DMS153 treated with DMSO at 0.1 percent for 48 hours (cell line): ENCODE measurements around the gene LCMT1.
"Not testable (repeated sequence)": the region's sequence is repeated elsewhere in the genome, so short reads cannot be mapped to it uniquely, and the experiment has no call there.

Source experiments
- DNase-seq: peaks from one replicate; lab custom pipeline; 2025; ENCODE audit not compliant: unreplicated experiment; lab: John Stamatoyannopoulos, UW

Gene LCMT1

DNA sequence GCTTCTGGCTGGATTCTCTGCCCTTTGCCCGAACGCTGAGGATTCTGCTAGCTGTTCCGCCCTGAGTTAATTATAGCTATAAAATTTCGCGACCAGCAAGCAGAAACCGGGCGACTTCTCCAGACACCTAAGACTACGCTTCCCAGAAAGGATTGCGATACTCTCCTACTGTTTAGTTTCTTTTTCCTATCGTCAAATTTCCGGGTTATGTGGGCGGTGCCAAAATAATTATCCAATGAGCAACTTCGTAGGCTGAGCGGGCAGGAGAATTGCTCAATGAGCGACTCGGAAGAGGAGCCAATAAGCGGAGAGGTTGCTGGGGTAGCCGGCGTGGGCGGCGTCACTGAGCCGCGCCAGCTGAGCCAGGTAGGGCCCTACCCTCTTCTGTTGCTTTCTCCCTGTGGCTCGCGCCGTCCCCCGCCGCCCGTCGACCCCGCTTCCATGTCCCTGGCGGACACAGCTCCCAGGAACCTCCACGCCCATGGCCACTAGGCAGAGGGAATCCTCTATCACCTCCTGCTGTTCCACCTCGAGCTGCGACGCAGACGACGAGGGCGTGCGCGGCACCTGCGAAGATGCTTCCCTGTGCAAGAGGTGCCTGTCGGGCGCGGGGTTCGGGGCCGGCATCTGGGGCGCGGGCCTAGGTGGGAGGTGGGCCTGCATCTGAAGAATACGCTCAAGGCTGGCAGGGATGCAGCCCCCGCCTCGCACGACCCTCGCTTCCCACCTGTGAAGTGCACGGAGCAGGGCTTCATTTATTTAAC lies at the start of gene LCMT1:
Gene LCMT1 (plus strand): TSS at position 340 of the 764 bp plus-strand sequence. CDS start 142 bp downstream, at position 482.
- peak; percentile 97 for DNase-seq

DNA sequence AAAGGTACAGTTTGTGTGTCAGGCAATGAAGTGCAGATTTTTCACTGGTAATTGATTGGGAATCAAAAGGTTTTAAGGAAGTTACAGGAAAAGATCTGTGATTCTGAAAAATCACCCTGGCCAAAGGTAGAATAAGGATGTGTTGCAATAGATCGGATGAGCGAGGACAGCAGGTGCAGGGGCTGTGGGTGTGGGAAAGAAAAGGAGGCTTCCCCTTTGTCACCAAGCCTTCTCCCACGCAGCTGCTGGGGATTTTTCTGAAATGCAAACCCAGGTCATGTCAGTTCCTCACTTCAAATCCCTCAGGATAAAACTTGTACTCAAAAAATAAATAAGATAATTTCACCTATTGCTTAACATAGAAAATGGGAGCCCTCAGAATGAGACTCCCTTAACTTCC lies 48.4 kb upstream of the LCMT1 start:
- DNase-seq, result no peak

DNA sequence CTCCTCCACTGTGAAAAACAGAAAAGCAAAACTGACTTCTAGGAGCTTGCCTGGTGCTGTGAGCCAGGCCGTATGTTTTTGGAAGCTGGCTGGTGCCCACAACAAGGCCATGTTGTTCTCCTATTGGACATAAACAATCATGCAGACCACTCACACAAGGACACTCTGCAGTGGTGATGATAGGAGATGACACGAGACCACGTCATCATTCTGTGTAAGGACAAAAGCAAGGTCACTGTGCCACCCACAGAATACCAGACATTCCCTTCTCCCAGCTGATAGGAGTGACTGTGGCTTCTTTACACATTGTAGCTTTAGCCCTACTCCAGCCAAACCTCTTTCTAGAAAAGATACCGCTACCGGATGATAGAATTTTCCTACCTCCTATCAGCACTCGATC lies 47.7 kb upstream of the LCMT1 start:
- DNase-seq, result no peak

DNA sequence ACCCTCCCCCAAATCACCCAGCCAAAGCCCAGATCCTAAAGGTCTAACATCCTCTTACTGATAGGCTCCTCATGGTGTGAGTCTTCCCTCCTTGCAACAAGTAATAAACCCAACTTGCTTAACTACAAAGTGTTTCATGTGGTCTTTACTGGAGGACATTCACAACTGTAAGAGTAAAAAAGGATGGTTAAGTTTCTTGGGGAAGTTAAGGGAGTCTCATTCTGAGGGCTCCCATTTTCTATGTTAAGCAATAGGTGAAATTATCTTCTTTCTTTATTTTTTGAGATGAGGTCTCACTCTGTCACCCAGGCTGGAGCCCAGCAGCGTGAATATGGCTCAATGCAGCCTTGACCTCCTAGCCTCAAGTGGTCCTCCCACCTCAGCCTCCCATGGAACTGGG lies 47.3 kb upstream of the LCMT1 start:
- DNase-seq, result not testable (repeated sequence)

DNA sequence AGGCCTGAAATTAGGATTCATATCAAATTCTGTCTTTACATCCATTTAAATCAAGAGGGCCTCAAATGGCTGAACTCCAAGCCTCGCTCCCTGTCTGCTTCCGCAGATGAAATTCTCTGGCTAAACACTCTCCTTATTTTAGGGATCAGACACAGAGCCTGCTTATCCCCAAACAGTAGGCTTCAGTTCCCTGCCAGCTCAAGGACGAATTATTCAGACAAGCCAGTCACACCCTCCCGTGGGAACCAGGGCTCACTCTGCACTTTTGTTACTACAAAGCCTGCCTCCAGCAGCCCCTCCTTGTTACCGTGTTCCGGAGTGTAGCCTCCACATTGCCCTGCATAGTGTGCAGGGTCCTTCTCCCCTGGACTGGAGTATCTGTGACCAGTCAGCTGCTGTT lies 46.6 kb upstream of the LCMT1 start:
- no peak for DNase-seq

DNA sequence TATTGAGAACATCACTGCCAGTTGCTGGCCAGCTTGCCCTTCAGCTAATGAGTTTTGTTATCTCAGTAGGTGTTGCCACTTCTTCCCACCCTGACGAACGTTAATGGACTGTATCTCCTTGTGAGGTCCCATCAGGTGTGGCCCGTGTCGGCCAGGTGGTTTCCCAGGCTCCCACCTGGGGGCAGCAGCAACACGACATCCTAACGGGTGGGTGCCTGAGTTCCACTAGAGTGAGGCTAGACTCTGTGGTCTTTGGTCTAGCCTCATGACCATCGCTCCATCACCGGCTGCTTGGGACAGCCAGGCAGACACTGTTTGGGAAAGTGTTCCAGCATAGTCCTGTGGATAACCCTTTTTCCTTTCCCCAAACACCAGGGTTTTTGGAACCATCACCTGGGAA lies 45.6 kb upstream of the LCMT1 start:
- no peak for DNase-seq

DNA sequence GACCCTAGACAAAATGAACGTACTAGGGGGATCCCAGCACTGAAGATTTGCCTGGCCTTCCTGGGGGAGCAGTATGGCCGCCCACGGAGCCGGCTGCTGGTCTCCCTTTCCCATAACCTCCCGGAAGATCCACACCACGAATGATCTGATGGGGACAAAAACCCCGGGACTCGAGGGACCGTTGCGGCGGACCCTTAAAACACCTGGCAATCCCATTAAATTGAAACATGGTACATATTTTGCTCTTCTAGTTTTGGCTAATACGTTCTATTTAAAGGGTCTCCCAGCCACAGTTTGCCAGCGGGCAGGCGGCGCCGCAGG lies 45.2 kb upstream of the LCMT1 start:
- DNase-seq, result no peak

DNA sequence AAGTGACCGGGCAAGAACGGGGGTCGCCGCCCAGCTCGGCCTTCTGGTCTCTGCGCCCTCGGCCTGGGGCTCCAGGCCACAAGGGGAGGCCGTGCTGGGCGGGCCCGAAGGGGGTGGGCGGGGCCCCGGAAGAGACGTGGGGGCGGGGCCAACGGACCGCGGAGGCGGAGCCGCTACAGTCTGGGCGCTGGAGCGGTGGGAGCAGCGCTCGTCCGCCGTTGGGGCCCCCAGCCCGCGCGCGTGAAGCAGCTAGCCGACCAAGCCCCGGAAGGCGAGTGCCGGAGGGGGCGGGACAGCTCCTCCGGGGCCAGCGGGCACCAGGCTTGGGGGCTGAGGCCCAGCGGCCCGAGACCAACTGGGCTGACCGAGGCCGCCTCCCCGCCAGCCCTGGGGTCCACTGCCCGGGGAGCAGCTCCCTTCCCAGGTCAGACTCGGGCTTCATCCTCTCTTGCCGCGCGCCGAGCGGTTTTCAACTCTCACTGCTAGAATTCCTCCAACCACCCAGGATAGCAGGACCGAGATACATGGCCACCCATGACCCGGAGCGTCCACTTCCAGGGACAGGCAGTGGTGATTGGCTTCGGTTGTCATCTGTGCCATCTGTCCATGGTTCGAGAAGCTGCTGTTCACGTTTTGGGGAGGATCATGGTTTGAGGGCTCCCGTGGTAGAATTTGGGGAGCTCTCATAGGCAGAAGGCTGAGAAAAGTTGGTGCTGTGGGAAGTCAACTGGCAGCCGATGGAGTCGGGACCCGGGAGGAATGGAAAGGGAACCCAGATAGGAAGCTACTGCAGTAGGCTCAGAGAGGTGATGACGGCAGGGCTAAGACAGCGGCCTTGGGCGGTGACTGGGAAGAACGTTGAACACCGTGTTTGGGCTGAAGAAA lies 44.6 kb upstream of the LCMT1 start:
- peak; percentile 27 for DNase-seq

DNA sequence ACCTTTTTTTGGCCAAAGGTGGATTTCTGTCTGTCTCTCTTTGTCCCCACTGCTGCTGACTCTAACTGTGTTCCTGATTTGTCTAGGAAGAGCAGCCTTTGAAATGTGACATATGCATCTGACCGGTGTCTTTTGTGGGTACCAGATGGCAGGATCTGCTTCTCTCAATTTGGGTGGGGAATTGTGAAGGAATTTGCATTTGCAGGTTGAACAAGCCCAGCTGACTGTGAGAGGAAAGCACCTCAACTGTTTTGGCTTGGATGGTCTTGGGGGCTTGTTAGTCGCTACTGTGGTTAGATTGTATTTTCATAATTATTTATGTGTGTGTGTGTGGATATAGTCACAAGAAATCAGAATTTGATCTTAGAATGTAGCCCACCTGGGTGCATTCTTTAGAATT lies 37.7 kb upstream of the LCMT1 start:
- DNase-seq, result no peak

DNA sequence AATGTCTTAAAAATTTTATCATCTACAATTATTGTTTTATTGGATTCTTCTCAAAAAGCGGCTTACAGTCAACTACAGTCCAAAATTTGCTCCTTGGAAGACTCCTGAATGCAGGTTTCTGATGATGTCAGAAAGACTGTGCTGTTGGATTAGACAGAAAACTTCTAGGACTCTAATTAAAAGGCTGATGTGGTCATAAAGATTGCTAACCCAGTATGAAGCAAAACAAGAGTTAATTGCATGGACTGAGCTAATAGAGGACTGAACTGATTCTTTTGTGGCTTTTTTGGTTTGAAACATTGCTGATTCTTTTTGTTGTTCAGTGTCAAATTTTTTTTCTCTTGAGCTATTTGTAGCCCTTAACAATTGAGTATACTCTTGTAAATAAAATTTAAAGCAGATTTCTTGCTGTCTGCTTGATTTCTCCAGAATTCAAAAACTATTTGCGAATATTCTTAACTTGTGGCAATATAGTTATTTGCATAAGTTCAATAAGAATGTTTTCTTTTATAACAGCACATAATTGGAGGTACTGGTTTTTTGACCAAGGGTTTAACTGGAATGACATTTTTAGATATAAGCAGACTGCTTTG lies 33.1 kb upstream of the LCMT1 start:
- no peak for DNase-seq

DNA sequence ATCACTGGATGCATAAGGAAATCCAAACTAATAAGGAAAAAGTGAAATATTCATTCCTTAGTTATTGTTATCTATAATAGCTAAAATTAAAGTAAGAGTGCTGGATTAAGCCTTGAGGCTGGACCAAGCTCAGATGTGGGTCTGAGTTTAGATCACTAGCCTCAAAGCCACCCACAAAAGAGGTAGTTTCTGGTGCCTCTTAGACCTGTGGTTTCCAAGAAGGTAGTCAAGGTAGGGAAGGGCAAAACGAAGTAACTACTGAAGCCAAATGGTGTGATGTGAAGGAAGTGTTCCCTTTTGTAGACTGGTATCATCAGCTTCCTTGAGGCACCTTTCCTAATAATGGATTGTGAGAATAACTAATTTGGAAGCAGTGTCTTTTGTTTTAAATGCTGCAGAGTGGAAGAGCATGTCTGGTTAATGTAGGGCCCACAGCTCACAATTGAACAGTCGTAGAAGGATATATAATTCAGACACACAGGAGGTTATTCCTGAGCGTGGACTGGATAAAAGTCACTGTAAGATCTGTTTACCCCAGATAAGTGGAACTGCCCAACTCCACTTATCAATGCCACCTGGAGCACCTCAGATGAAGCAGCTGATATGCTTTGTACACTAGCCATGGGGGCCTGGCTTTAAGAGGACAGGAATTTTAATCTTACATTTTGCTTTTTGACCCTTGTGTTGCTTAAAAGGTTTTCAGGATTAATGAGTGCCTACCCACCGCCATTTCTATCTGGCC lies 31.7 kb upstream of the LCMT1 start:
- DNase-seq, result no peak

DNA sequence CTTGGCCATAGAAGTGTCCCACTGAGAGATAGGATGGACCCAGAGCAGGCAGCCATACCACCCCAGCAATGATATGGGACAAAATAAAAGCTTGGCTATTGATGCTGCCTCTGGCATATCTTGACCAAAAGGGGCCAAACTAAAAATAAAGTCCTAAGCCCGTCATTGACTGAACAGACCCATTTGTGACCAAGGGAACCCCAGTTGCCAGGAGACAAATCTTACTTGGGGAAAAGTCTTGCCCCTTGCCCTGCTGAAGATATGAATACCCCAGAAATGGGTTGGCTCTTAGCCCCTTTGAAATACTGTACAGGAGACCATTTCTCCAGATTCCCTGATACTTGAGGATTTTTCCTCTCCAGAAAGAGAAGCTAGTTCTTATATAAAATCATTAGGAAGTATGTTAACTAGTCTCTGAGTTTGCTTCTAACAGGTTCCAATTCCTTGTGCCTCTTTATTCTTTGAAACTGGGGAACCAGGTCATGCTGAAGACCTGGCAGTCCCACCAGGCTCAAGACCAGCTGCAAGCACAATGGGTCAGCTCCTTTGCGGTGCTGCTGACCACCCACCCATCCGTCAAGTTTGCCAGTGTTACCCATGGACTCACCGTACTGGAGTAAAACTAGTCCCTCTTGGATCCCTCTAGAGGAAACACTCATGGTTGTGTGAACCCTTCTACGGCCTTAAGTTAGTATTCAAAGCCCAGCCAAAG lies 31.0 kb upstream of the LCMT1 start:
- DNase-seq, result no peak

DNA sequence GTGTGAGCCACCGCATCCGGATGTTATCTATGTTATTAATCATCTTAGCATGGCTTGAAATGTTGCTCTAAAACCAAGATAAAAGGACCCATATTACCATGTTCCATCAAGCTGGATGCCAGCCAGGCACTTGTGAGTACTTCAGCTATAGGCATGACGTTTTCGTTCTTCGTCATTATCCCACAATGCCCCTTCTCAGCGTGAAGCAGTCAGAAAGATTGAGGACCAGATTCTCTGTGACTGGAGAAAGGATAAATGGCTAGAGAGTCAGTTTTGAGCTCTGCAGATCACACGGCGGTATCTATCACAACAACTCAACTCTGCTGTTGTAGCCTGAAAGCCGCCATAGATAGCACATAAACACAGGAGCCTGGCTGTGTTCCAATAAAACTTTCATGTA lies 29.8 kb upstream of the LCMT1 start:
- DNase-seq, result no peak

DNA sequence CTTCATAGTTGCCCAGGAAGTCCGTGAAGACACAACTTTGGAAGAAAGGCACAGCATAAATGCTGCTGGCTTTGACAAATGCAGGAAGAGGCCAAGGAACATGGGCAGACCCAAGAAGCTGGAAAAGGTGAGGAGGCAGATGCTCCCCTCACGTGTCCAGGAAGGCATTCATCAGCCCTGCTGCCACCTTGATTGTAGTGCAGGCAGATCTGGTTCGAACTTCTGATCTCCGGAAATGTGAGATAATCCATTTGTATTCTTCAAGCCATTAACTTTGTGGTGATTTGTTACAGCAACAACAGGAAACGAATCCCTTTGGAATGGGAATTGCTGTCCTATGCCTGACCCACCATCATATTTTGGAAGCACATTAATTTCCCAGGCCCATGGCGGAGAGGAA lies 28.5 kb upstream of the LCMT1 start:
- DNase-seq, result no peak

DNA sequence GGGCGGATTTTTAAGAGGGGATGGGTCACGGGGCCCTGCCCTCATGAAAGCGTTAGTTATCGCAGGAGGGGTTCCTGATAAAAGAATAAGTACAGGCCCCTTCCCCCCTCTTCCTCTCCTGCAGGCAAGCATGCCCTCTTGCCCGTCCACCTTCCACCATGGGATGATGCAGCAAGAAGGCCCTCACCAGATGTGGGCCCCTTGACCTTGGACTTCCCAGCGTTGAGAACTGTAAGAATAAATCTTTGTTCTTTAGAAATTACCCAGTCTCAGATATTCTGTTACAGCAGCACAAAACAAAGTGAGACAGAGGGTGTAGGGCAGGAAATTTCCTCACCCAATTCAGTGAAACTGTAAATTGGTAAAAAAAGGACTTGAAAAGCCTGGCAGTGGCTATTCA lies 27.8 kb upstream of the LCMT1 start:
- no peak for DNase-seq

DNA sequence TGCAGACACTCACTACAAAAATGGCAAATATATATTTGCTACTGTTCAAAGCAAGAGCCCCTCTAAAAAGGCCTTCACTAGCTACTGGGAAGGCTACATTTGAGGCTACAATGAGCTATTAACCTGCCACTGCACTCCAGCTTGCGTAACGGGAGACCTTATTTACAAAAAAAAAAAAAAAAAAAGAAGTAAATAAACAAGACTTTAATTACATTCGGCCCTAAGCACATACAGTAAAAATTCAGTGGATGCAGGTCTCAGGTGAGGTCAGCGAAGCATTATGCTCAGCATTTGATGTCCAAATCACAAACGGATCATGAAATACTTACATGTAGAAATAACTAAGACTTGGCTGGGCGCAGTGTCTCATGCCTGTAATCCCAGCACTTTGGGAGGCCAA lies 26.7 kb upstream of the LCMT1 start:
- no peak for DNase-seq

DNA sequence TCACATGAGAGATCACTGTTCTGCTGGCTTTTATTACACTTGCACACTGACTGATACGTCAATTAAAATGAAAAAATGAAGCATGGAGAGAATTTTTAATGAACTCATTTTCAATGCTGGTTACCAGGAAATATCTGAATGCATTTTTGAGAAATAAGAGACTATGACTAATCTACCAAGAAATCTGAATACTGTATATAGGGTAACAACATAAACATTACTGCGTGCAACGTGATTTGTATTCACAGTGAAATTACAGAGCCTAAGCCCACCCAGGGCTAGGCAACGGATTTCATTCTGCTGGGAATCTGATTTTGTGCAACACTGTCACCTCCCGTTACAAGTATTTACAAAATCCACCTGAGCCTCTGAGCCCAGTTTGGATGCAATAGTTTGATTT lies 23.8 kb upstream of the LCMT1 start:
- DNase-seq, result no peak

DNA sequence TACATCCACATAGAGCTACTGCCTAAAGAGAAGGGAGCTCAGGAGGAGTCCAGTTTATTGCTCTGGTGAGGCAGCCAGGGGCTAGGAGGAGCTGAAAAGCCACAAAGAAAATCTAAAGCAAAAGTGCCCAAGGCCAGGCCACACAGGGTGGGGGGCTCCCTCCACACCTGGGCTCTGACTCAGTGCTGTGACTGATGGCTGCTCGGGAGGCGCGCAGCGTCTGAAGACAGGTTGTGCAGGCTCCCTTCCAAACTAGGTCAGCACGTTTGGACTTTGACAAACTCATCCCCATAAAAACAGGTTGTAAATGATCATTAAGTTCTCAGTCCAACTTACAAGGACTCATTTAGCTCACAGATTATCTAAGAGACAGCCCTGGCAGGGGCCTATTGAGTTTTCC lies 22.2 kb upstream of the LCMT1 start:
- no peak for DNase-seq

DNA sequence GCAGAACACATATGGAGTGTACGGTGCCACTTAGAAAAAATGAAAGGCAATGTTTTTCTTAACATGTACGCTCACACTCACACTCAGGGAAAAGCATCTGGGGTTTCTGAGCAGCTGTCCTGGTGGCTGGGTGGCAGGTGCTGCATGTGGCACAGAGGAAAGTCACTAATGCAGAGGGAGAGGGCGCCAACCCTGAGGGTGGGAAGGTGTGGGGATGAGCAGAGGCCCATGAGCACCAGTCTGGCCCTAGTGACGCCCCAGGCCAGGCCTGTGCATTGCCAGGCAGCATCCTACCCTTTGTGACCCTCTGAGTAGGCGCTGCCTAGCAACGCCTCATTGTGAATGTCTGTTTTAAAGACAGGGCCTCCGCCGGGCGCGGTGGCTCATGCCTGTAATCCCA lies 19.1 kb upstream of the LCMT1 start:
- no peak for DNase-seq

DNA sequence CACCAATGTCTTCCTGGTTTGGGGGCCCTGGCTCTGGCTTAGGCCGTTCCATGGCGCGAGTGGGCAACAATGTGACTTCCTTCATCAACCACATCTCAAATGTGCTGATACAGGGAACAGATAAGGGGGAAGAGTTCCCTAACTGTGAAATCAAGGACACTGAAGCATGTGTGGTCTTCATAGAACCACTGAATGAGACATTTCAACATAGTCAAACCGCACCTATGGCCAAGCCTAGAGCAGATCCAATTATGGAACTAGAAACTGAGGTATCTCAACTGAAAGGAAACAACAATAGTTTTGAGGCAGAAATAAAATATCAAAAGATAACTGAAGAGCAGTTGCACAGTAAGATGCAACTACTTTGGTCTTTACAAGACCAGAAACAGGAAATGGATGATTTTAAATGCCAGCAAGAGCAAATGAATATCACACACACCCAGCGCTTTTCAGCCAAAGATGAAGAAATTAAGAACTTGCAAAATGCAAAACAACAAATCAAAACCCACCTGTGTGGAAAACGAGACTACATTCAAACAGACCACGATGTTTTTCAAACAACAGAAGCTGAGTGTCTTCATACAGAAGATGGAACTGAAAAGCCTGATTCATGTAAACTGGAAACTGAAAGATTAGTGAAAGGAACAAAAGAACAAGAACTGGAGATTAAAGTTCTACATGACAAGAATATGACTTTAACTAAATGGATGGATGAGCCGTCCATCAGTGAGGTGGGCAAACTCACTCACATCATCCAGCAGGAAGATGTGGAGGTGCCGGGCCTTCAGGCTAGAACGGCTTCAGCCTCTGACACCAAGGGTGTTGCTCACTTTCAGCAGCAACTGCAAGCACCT lies 18.1 kb upstream of the LCMT1 start:
- no peak for DNase-seq
